ENCODE results near the gene OTOP2.

Gene OTOP2, protein sequence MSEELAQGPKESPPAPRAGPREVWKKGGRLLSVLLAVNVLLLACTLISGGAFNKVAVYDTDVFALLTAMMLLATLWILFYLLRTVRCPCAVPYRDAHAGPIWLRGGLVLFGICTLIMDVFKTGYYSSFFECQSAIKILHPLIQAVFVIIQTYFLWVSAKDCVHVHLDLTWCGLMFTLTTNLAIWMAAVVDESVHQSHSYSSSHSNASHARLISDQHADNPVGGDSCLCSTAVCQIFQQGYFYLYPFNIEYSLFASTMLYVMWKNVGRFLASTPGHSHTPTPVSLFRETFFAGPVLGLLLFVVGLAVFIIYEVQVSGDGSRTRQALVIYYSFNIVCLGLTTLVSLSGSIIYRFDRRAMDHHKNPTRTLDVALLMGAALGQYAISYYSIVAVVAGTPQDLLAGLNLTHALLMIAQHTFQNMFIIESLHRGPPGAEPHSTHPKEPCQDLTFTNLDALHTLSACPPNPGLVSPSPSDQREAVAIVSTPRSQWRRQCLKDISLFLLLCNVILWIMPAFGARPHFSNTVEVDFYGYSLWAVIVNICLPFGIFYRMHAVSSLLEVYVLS

DNA sequence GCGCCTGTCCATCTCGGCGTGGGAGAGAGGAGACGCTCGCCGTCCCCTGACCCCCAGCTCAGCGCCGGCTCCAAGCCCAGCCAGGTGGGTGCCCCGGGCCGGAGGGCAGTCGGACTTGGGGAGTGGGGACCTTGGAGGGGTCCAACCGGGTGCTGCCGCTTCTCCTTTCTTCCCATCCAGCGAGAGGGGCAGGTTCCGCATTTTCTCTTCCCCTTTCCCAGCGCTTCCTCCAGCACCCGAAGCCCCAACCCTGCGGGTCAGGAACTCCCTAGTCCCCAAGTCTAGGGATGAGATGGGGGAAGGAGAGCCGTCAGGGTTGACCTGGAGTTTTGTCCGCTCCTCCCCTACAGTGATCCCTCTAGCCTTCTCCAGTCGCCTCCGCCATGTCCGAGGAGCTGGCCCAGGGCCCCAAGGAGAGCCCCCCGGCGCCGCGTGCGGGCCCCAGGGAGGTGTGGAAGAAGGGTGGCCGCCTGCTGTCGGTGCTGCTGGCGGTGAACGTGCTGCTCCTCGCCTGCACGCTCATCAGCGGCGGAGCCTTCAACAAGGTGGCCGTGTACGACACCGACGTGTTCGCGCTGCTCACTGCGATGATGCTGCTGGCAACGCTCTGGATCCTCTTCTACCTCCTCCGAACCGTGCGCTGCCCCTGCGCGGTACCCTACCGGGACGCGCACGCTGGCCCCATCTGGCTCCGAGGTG is at the start of gene OTOP2:
OTOP2 (plus strand) TSS at position 24 of the 699 bp plus-strand sequence; CDS start at position 384, 360 bp downstream.
- peak; percentile 24 for DNase-seq

DNA sequence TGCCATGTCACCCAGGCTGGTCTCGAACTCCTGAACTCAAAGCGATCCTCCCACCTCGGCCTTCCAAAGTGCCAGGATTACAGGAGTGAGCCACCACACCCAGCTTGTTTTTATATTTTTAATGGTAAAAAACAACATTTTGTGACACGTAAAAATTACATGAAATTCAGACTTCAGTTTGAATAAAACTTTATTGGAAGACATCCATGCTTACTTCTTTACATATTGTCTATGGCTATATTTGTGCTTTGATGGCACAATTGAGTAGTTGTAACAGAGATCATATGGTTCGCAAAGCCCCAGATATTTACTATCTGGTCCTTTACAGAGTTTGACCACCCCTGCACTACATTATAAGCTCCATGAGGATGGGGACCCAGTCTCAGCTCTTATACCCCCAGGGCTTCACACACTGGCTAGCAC is 49.4 kb upstream of the OTOP2 start:
- no peak for DNase-seq

DNA sequence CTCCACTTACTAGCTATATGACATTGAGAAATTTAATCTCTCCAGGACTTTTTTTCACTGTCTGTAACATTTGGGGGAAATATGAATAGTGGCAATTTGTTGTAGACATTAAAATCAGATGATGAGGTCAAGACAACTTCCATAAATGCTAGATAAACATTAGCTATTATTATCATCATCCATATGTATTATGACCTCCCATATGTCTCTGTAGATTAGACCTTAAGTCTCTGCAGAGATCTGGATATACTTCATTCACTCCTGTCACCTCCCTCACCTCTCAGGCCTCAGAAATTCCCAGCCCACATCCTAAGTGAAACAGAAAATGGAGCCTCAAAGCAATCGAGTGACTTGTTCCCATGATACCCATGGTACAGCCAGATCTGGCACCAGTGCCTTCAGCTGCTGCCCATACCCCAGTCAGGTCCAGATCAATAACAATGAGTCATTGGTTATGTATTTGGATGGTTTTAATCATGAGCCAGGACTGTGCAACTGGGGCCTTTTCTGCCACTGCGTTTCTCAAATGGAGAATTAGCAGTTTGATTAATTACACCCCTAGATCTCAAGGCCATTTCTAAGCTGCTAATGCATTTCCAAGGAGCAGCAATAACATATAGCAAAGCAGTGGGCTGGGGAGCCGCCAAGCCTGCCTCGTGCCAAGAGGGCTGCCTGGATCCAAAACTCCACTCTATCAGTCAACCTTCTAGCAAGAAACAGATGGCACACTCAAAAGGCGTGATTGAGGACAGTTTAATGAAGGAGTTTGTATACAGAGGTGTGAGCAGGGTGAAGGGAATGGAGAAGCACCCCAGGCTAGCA is 48.7 kb upstream of the OTOP2 start:
- no peak for DNase-seq

DNA sequence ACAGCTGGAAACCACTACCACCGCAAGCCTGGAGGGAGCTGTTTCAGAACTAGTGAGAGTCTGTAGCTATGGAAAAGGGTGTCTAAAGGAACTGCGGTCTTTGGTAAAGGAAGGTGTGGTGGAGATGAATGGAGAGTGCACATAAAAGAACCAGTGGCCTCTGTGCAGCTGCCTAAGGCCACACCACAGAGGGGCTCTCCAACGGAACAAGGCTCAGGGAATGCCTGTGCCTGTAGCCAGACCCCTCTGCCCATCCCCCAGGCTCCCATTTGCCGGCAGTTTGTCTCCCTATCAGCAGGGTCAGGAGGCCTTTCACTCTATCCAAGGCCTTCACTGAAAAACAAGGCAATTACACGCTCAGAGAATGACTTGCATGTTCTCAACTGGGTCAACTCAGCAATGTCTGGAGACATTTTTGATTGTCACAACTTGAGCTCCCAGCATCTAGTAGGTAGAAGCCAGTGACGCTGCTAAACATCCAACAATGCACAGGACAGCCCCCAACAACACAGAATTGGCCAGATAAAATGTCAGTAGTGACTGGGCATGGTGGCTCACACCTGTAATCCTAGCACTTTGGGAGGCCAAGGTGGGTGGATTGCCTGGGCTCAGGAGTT is 48.0 kb upstream of the OTOP2 start:
- no peak for DNase-seq

DNA sequence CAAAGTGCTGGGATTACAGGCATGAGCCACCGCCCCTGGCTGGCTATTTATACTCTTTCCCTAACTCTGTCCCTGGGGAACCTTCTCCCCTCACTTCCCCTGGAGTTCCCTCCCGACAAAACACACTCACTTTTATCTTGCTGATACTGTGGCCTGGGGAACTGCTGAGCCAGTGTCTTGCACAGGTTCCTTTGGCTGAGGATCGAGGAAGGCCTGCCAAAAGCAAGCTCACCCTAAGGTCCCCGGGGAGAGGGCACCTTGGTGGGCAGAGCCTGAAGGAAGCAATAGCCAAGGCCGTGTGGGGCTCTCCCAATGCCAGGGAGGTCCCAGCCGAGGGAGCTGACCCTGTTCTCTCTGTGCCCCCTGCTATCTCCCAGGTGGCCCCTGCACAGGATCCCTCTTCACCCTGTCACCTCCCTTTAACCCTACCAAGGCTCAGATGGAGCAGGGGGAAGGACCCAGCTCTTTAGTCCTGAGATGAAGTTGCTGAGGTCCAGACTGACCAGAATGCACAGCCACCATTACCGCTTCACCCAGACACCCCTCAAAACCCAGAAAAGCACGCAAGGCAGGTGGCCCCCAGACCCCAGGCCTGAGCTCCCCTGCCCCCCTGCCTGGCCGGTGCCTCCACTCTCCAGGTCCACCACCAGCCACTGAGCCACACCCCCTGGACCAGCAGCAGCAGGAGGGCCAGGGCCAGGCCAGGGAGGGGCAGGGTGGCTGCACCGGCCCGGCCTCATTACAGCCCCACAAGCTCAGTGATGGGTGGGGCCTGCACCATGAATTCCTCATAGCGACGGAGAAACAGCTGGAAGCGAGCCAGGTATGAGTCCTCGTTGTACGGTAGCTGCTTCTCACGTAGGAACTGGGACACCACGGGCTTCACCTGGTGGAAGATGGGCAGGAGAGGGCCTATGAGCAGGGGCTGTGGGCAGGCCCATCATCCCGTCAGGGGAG is 46.2 kb upstream of the OTOP2 start:
- DNase-seq, result no peak

DNA sequence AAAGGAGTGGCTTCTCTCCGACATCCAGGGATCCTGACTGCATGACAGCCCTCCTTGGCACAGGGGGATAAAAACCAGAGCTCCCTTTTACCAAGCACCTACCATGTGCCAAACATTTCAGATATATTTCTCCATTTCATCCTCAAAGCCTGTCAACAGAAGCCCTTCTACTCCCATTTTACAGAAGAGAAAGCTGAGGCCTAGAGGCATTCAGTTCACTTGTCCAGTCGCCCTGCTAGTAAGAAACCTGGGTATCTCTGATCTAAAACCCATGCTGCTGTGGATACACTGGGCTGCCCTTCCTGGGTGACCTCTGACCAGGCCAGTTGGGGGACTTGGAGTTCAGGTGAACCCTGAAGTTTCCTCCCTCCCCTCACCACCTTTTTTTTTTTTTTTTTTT is 45.4 kb upstream of the OTOP2 start:
- DNase-seq, result no peak

DNA sequence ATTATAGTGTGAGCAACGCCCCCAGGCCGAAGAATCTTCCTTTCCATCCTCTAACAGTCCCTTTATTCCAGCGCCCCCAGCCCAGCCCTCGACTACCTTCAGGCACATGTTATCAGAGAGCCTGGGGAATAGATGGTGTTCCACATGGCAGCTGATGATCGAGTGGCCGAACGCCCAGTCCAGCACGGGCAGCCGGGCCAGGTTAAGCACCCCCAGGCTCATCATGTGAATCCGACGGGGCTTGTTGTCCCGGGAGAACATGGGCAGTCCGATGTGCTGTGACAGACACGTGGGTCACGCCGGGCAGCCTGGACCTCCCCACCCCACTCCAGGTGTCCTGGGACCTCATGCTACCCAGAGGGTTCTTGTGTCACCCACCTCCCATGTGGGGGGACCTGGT is 44.8 kb upstream of the OTOP2 start:
- no peak for DNase-seq

DNA sequence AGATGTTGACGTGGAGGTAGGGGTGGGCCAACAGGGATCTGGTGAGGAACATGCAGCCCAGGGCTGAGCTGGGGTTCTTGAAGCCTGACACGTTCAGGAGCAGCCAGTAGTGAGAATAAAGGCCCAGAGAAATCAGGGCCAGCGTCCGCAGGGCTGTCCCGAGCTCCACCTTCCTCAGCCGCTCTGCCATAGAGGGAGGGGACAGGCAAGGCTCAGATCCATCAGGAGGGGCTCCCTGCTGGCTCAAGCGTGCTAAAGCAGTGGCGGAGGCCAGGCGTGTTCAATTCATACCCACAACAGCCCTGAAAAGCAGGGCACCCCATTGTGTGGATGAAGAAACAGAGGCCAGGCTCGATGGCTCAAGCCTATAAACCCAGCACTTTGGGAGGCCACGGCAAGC is 43.0 kb upstream of the OTOP2 start:
- DNase-seq, result no peak

DNA sequence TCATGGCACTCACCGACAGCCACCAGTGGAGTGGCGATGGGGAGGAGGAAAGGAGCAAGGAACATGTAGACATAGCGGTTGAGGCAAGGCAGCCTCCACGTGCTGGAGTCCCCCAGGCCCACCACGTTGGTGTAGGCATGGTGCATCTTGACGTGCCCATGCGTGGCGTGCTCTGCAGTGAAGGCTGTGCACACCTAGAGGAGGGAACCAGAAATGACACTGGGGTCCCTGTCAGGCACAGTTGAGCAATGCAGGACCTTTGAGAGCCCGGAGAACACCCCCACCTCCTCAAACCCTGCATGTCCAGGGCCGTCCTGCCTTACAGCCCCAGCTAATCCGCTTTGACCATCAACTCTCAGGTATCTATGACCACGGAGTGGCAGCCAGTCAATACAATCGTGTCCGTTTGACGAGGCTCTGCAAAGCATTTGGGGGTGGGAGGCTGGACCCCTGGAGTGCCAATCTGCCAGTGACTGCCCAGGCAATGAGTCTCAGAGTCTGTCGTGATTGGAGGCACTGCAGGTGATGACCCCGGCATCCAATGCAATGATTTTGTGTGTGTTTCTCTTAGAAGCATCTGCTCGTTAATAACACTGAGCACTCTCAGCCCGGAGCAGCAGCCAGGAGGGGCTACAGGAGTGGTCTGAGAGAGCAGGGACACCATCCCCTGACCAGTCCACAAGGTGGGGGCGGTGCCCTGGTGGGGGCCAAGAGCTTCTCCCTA is 41.4 kb upstream of the OTOP2 start:
- DNase-seq, result no peak

DNA sequence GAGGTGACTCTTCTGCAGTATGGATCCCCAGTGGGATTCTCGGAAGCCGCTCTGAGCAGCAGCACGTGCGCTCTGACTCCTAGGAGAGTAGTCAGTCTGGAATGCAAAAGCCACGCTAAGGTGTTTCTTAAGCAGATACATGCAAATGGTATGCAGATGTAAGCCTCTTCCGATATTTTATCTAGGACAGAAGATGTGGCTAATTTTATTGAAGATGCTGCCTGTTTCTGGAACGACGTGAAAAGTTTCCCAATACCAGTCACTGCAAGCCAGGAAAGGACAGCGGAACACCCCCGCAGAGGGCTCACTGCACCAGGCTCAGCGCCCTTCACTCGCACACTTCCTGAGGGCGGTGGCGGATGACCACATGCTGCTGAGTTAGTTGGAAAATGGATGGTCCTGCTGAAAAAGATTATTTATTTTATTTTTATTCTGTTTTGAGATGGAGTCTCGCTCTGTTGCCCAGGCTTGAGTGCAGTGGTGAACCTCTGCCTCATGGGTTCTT is 40.8 kb upstream of the OTOP2 start:
- no peak for DNase-seq

DNA sequence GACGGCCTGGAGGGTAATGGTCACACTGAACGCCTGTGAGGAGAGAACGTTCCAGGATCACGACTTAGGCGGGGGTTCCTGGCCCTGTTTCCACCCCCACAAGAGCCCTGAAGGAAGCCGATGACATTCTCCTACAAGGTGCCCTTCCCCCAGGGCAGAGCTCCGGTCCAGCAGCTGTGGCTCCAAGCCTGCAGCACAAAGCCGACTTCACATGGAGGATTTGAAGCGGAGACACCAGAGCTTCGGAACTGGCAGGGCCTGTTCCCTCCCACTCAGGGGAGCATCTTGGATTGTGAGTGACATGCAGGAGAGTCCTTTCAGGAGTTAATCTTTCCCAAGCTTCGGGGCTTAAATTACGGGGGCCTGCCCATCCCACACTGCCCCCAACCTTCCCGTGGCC is 35.6 kb upstream of the OTOP2 start:
- DNase-seq, result no peak

DNA sequence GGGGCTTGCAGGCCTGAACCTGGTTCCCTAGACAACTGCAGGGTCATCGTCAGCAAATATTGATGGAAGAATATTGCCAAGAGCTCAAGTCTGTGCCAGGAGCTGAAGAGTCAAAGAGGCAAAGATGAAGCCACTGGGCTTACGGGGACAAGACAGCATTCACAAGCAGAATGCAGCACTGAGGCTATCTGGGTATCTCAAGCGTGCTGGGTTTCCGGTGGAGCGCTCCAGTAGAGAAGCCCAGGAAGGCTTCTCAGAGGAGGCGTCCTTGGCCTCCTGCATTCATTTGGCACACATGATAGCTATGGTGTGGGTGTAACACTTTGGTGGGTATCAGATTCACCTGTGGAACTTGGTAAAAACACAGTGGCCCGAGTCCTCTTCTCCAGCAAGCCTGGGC is 33.5 kb upstream of the OTOP2 start:
- DNase-seq, result no peak

DNA sequence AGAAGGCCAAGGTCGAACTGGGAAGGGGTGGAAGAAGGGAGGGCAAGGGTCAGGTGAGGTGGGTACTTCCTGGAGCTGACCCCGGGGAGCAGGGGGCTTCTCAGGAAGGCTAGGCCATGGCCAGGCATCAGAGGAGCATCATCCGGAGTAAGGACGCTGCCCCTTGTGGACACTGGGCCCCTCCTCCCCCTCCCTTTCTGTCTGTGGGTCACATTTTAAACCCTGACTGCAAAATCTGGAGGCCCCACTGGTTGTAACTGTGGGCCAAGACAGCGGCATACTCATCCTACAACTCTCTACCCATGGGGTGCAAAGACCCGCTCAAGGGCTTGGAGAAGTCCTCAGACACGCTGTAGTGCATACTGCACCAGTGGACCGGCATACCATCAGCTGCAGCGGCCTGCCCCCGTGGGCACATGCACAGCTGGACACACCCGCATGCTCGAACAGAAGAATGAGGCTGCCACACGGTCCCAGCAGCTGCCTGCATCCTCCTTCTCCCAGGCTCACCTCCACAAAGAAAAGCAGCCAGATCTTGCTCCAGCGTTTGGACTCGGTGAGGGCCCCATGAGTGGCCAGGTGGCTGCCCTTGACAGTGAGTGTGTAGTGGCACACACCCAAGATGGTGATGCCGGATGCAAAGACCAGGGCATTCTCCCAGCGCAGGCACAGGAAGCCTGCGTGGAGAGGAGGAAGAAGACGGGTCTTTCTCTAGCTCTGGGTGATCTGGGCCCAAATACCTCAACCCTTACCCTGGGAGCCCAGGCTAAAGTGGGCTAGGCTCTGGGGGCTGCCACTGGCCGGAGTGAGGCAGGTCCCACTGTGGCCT is 31.8 kb upstream of the OTOP2 start:
- no peak for DNase-seq

DNA sequence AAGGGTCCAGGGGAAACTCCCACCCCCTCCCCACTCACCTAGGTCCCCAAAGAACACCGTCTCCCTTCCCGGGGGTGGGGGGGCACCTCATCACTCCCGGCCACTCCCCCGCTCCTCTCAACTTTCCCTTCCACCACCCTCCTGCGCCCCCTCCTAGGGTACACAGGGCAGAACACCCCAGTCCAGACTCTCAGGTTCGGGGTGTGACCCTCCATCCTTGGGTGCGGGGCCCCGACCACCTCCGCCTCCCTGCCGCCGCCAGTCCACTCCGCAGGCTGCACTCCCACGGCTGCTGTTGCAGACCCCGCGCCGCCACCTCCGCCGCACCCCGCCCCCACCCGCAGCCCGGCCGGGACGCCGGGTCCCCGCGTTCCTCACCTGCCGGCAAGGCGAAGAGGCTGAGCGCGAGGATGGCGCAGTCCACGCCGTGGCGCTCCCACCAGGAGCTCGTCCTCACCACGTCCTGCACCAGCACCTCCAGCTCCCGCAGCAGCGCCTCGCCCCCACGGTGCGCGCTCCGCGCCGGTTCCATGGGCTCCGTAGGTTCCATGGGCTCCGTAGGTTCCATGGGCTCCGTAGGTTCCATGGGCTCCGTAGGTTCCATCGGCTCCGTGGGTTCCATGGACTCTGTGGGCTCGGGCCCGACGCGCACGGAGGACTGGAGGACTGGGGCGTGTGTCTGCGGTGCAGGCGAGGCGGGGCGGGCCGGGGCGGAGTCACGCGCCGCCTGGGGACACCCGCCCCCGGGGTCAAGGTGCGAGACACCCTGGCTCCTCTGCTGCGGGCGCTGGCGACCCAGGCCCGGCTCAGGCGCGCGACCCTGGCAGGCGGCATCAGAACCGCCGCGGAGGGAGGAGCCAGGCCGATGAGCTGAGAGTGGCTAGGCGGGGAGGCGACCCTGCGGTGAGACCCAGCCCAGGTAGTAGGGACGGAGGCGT is 30.8 kb upstream of the OTOP2 start, which contains the start of gene FADS6:
FADS6 (minus strand) TSS at position 660 of the 938 bp plus-strand sequence; CDS start at position 622, 38 bp downstream.
- peak; percentile 23 for DNase-seq

DNA sequence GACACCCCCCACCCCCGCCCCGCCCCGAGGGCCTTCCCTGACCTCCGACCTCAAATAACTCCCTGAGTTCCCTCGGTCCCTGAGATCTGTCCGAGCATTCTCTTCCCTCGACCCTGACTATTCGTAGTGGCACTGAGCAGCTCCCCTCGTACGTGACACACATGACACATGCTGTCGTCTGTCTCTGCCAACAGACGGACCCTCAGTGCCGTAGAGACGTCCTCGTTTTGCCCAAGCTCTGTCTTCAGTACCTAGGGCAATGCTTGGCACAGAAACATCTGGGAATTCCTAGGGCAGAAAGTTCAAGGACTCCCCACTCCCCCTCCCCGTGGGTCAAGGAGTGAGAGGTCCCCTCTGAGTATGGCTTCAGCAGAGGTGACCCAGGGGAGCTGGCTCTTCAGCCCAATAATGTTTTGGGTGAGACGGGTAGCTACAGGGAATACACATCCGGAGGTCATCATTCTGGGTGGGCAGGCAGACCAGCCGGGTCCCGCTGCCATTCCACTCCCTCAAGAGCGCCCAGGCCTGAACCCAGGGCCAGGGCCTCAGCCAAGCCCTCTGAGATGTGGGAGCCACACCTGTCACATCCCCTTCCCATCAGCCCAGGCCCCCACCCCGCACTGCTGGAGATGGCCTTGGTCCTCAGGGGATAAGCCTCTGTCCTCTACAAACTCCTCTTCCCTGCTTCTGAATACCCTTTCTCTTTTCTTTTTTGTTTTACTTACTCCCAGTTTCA is 30.0 kb upstream of the OTOP2 start:
- no peak for DNase-seq

DNA sequence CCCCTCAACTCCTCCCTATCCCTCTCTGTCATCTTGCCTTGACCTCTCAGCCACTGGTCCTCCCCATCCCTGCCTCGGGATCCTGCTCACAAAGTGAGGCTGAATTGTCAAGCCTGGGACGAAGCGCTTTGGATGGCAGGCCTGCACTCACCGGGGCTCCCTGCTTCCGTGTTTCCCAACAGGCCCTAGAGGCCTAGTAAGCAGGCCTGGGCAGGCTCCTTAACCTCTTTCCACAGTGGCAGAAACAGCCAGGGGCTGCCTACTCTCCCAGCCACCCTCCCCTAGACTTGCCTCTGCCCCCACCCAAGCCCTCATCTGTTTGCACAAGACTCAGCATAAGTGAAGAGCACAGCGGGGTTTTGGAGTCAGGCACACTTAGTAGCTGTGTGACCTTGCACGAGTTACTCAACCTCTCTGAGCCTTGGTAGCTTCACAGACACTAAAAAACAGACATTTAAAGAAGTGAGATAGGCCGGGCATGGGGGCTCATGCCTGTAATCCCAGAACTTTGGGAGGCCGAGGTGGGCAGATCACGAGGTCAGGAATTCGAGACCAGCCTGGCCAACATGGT is 25.6 kb upstream of the OTOP2 start:
- no peak for DNase-seq

DNA sequence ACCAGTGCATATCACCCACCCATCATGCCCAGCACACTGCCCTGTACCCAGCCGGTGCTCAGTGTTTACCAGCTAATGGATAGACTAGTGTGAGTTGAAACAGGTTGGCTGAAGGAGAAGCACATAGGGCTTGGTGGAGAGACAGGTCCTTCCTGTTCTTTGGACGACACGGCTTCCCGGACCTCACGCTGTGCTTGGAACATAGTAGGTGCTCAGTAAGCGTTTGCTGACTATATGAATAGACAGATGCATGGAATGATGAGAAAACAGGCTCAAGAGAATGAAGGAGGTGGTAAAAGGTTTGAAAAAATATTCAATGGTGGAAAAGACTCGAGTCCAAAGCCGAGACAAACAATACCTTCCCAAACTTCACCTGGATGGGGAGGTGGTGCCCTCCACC is 23.9 kb upstream of the OTOP2 start:
- no peak for DNase-seq
